ENCODE data around the gene PCYT2. TPM values are rescaled to one million over a fixed set of nuclear protein-coding genes. Genes with fewer than 3 reads are reported as not detected.

PCYT2 gene
- total and polyA plus RNA-seq, 9 of the 15 experiments (the other 6 are each of a cell fraction or from before 2014, with no cell fraction given), result 0.92 to 134 (median 82.5) TPM

- TF ChIP-seq POLR2G (IDR thresholded peaks at IDR 0.05; ENCODE audit: low read depth, low read length), result peak; percentile 7; the same call in 1 of the 2 replicates
- no peak for TF ChIP-seq XRCC4 (IDR thresholded peaks at IDR 0.05; ENCODE audit: extremely low read depth, insufficient read depth, insufficient read length)
These were observed 19.2 kb upstream of the PCYT2 start (continued) for GRCh38 chr17:81930142-81931125.

DNA sequence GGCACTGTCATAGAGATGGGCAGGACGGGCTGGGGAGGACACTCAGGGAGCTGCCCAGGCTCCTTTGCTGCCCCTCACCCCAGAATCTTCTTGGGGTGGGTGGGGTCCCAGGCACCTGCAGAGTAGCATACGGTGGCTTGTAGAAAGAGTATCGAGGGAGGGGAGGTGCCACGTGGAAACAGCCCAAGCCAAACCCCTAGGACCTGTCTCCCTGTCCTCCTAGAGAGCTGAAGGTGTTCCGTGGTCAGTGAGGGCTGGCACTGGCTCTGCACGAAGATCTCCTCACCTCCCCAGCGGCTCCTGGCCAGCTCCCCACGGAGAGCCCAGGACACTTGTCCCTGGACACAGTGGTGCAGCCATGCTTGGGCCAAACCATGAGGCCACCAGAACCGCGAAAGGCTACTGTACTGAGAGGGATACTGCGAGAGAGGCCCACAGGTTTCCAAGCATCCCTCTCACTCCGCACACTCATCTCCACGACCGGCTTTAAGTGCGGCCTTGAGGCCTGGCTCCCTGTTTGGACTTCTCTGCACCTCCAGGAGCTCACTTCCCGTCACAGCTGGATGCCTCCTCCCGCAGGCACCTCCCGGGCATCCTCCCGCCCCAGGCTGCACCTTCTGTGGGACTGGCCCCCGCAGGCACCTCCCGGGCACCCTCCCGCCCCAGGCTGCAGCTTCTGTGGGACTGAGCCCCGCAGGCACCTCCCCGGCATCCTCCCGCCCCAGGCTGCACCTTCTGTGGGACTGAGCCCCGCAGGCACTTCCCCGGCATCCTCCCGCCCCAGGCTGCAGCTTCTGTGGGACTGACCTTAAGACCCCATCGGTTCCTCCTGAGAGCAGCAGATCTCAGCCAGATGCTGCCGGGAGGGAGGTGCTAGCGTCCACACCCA is 18.3 kb upstream of the PCYT2 start:
- Histone ChIP-seq H4K20me1 (replicated peaks; ENCODE audit: control insufficient read depth, insufficient read depth, low read length) (peaks cover 14% of the 10 kb centered on the region), H3K4me1 (replicated peaks in 1 of 2; ENCODE audit: control insufficient read depth in 2 of 2, insufficient read depth in 2 of 2, low read length in 2 of 2) (peaks cover 40 to 96% of the 10 kb centered on the region in 2 experiments), H3K4me2 (ENCODE audit: insufficient read depth, low read length) (0 out of 2 replicates have a peak overlapping the region, but pooled peaks have one; percentile 89), H3K79me2 (ENCODE audit: control insufficient read depth, insufficient read depth, low read length) (peaks cover 46% of the 10 kb centered on the region), H3K4me3 (peak overlapping the region; percentile 81), H3K9me3 (replicated peaks; ENCODE audit: control insufficient read depth, insufficient read depth, low read depth, low read length) (no peaks in the 10 kb centered on the region), H3K27ac (ENCODE audit: extremely low read depth, low read depth, low read length) (no peak overlapping the region), H2AFZ (ENCODE audit: low read depth, low read length) (no peak overlapping the region), H3K27me3 (ENCODE audit: control insufficient read depth in 2 of 2, insufficient read depth in 2 of 2, low read length in 2 of 2) (no peaks in the 10 kb centered on the region), H3K9ac (ENCODE audit: insufficient read depth in 1 of 2, low read depth in 2 of 2, low read length in 2 of 2) (peak overlapping the region in 1 of 2 experiments; percentile 82; a peak in 3 of 4 replicates), H3K9me1 (ENCODE audit: control insufficient read depth, insufficient read depth, low read length) (peaks cover 9% of the 10 kb centered on the region), H3K36me3 (ENCODE audit: control insufficient read depth, insufficient read depth, low read length) (peaks cover 21% of the 10 kb centered on the region; the same call in 2 of the 3 replicates)
- ChIA-PET POLR2A (interaction anchor here (0.6 to 2.3 kb wide), 9 partner anchors 10 to 718 kb away, joined by 3 to 7 read pairs (median 3); no protein-coding TSS in a partner anchor), CTCF (ENCODE audit: low intra/inter-chr PET ratio) (no interaction called here)
- 69% methylated on average over 21 of the region's 31 CpGs for WGBS (ENCODE audit: insufficient coverage, low coverage, missing lambda C conversion rate)
- BruUV-seq (replicated peaks), result no TSS peak
- in situ Hi-C loops (cut with MboI), result no loop called here
- intact Hi-C loops (cut with micrococcal nuclease), result no loop called here
- FAIRE-seq (no peak), DNase-seq (ENCODE audit: extremely low read depth in 1 of 4, low spot score in 3 of 4) (no peak), ATAC-seq (no peak)
- TF ChIP-seq ZNF57 (CRISPR knock-in tag; IDR thresholded peaks at IDR 0.05), result no peak
- 0 out of 2 replicates have a peak, but pooled peaks have one; percentile 58 for TF ChIP-seq POLR2G (IDR thresholded peaks at IDR 0.05; ENCODE audit: low read depth, low read length)
